Measurements from ENCODE around the gene AGA. TPM values are rescaled to one million over a fixed set of nuclear protein-coding genes. Genes with fewer than 3 reads are reported as not detected.

The AGA gene
- total RNA-seq, 4 donors from 2014 or later = 42.2 to 82.8 (median 50.4) TPM

- Histone ChIP-seq H3K4me3 (replicated peaks in 1 of 3) (no peak overlapping the region), H3K9me3 (no peaks in the 10 kb centered on the region), H3K4me1 (no peaks in the 10 kb centered on the region), H3K36me3 (no peaks in the 10 kb centered on the region), H3K27me3 (no peaks in the 10 kb centered on the region), H3K27ac (no peak overlapping the region)
- intact Hi-C loops (cut with DNase I) = no loop called here
- WGBS, 2 donors = 82 to 87% methylated on average over 2 of the region's 2 CpGs
- no peak for DNase-seq
- TF ChIP-seq CTCF (IDR thresholded peaks at IDR 0.05) (no peak), POLR2A (IDR thresholded peaks at IDR 0.05) (no peak)
Measured at GRCh38 chr4:177396352-177396751, 45.9 kb downstream of the AGA start.

- Histone ChIP-seq H3K27me3 (no peaks in the 10 kb centered on the region), H3K4me1 (no peaks in the 10 kb centered on the region), H3K36me3 (no peaks in the 10 kb centered on the region), H3K9me3 (no peaks in the 10 kb centered on the region), H3K4me3 (replicated peaks in 1 of 3) (no peak overlapping the region), H3K27ac (no peak overlapping the region)
- 67 to 81% methylated on average over 8 of the region's 8 CpGs for WGBS, 2 donors
- no peak for DNase-seq
- TF ChIP-seq CTCF (IDR thresholded peaks at IDR 0.05) (no peak), POLR2A (IDR thresholded peaks at IDR 0.05) (no peak)
- intact Hi-C loops (cut with DNase I) = no loop called here
Measured at GRCh38 chr4:177393236-177393635, 49.0 kb downstream of the AGA start.

GRCh38 chr4:177391953-177392352 lies 50.3 kb downstream of the AGA start:
- H3K36me3 ChIP-seq = no peaks in the 10 kb centered on the region
- DNase-seq = no peak
- no peak overlapping the region for H3K4me3 ChIP-seq (replicated peaks in 1 of 3)
- no peaks in the 10 kb centered on the region for H3K4me1 ChIP-seq
- intact Hi-C loops (cut with DNase I) = no loop called here
- no peaks in the 10 kb centered on the region for H3K9me3 ChIP-seq
- no peak for TF ChIP-seq CTCF (IDR thresholded peaks at IDR 0.05)
- no peak for TF ChIP-seq POLR2A (IDR thresholded peaks at IDR 0.05)
- 73 to 75% methylated on average over 6 of the region's 6 CpGs for WGBS, 2 donors
- H3K27ac ChIP-seq = no peak overlapping the region
- H3K27me3 ChIP-seq = no peaks in the 10 kb centered on the region

- H3K4me3 ChIP-seq (replicated peaks in 1 of 3) = no peak overlapping the region
- H3K9me3 ChIP-seq = no peaks in the 10 kb centered on the region
- H3K36me3 ChIP-seq = no peaks in the 10 kb centered on the region
- no peaks in the 10 kb centered on the region for H3K27me3 ChIP-seq
- DNase-seq = no peak
- intact Hi-C loops (cut with DNase I) = no loop called here
- H3K27ac ChIP-seq = no peak overlapping the region
- H3K4me1 ChIP-seq = no peaks in the 10 kb centered on the region
- 55 to 63% methylated on average over 3 of the region's 3 CpGs for WGBS, 2 donors
- TF ChIP-seq CTCF (IDR thresholded peaks at IDR 0.05) = no peak
- TF ChIP-seq POLR2A (IDR thresholded peaks at IDR 0.05) = no peak
Measured at GRCh38 chr4:177391287-177391686, 51.0 kb downstream of the AGA start.

GRCh38 chr4:177386278-177386815 lies 55.9 kb downstream of the AGA start:
- WGBS, 2 donors = 82% methylated on average over 5 of the region's 5 CpGs
- Histone ChIP-seq H3K27me3 (no peaks in the 10 kb centered on the region), H3K9me3 (no peaks in the 10 kb centered on the region), H3K27ac (no peak overlapping the region), H3K4me3 (replicated peaks in 1 of 3) (no peak overlapping the region), H3K36me3 (no peaks in the 10 kb centered on the region), H3K4me1 (peaks cover 24 to 25% of the 10 kb centered on the region in 2 donors)
- DNase-seq = no peak
- intact Hi-C loops (cut with DNase I) = no loop called here
- TF ChIP-seq CTCF (IDR thresholded peaks at IDR 0.05) = no peak
